GM12801 (cell line): ENCODE data around the gene L3MBTL4.

Experiments used
- TF ChIP-seq, protein P1 (sequence below): IDR thresholded peaks from one replicate; pipeline ENCODE4 v1.5.1; 2011; ENCODE audit warnings: control low read depth; ENCODE audit not compliant: insufficient read length; ENCODE audit errors: extremely low read depth

The L3MBTL4 gene

DNA sequence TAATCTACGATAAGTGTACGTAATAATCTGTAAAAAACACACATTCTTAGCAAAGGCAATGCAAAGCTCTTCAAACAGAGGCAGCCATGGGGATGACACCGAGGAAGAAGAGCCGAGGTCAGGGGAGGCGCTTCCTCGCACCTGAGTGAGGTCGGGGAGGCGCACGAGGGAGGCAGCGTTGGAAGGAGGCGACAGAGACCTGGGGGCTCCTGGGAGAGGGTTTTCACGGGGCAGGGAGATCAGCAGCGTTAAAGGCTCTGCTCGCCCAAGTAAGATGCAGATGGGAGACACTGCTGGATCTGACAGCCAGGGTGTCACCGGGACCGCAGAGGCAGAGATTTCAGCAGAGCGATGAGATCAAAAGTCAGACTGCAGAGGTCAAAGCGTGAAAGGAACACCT lies 143.1 kb downstream of the L3MBTL4 start:
- TF ChIP-seq, protein P1, sequence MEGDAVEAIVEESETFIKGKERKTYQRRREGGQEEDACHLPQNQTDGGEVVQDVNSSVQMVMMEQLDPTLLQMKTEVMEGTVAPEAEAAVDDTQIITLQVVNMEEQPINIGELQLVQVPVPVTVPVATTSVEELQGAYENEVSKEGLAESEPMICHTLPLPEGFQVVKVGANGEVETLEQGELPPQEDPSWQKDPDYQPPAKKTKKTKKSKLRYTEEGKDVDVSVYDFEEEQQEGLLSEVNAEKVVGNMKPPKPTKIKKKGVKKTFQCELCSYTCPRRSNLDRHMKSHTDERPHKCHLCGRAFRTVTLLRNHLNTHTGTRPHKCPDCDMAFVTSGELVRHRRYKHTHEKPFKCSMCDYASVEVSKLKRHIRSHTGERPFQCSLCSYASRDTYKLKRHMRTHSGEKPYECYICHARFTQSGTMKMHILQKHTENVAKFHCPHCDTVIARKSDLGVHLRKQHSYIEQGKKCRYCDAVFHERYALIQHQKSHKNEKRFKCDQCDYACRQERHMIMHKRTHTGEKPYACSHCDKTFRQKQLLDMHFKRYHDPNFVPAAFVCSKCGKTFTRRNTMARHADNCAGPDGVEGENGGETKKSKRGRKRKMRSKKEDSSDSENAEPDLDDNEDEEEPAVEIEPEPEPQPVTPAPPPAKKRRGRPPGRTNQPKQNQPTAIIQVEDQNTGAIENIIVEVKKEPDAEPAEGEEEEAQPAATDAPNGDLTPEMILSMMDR = no peak

DNA sequence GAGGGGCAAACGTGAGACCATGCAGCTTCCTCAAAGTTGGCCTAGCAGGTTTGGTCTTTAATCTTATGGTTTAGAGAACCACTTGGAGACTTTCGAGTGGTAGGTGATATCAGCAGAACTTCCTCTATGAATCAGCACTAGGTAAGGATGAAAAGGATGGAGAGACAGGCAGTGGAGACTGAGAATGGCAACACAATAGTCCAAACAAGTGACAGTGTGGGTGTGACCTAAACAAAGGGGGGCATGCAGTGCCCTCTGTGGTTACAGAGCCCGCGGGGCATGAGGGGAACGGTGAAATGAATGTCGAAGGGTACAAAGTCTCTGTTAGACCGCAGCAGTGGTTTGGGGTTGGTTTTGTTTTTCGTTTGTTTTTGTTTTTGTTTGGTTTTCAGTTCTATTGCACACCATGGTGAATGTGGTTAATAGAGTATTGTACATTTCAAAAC lies 143.9 kb downstream of the L3MBTL4 start:
- TF ChIP-seq, protein P1 = no peak

DNA sequence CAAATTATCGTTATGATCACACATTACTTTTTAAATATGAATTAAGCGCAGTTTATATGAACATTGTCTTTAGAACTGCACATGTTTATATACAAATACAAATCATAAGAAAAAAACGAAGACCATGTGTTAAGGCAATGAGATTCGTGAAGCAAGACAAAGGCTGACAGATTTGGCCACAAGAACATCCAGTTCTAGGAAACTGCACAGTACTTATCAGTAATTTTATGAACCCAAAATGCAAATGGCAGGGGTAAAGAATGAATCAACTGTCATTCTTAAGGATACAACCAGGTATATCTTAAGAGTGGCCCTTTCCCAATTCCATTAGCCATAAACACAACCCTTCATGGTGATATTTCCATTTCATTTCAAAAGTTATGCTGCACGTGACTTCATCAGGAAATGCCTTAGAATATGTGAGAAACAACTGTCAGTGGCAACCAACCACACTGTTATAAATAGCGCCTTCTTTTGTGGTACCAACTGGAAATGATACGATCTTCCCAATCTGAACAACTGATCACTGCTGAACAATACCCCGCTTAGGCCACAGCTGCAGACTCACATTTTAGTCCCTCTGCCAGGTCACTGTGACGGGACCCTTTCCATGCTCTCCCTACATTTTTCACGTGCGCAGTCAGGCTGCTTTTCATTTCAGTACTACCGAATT lies 144.9 kb downstream of the L3MBTL4 start:
- TF ChIP-seq, protein P1 = no peak

DNA sequence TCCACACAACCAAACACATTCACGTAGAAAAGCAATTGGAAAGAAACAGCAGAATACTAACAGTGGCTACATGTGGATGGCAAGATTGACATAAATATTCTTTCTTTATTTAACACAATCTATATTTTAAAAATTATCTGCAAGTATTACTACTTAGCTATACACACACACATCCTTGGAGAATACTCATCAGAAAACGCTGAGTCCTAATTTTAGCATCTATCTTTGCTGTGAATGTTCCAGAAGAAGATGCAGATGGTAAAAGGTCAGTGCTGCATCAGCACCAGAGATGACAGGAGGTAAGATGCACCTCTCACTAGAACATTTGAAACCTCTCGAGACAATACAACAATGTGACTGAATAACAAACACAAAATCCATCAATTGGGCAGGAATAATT lies 148.5 kb downstream of the L3MBTL4 start:
- TF ChIP-seq, protein P1 = no peak

DNA sequence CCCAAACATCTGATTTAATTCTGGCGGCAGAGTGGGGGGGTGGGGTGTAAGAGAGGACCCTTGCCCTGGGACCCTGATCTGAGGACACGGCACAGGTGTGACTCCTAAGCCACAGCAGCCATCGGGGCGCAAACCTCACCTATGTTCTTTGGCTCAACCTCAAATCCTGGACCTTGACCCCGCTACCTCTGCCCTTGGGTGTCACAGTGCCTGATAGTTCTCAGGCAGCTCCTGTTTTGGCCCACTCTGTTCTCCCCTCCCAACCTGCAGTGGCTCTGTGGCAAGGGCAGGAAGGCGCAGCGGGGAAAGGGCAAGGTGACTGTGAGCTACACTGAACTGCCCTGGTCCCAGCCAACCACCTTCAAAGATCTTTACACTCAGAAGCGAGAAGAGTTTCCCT lies 152.8 kb downstream of the L3MBTL4 start:
- TF ChIP-seq, protein P1 = no peak

DNA sequence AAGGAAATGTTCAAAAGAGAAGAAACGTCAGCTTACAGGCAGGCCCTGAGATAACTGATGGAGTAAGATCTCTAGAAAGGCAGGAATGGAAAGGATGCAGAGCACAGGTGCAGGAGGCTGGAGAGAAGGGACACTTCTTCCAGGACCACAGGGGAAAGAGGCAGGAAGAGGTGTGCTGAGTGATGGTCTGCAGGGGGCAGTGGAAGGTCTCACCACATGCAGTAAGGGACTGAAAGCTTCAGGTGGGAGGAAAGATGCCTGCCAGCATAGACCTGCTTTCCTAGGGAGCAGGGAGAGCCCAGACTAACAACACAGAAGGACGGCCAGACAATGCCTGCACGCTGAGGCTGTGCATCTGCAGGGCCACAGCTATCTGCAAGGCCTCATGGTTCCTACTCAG lies 156.8 kb downstream of the L3MBTL4 start:
- TF ChIP-seq, protein P1 = no peak

DNA sequence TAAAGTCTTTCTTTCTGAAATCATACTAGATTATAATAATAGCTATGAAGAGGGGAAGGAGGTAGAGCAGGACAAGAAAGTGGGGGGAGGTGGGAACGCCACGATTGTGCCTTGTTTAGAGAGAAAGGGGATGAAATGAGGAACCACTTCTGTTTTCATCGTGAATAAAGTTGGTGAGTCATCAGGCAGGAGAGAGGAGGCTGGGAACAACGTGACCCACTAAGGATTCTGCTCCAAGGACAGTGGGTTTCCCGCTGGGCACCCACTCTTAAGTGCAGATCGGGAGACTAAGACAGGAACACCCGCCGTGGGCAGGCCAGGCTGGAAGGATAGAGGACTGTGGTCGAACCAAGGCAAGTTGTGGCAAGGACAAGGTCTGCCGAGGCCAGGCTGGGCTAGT lies 158.2 kb downstream of the L3MBTL4 start:
- TF ChIP-seq, protein P1 = no peak
